ENCODE measurements around the gene ATG7. TPM values are rescaled to one million over a fixed set of nuclear protein-coding genes. Genes with fewer than 3 reads are reported as not detected.

Gene ATG7
- total and polyA plus RNA-seq, 8 donors, result 25.0 to 73.3 (median 29.6) TPM

DNA sequence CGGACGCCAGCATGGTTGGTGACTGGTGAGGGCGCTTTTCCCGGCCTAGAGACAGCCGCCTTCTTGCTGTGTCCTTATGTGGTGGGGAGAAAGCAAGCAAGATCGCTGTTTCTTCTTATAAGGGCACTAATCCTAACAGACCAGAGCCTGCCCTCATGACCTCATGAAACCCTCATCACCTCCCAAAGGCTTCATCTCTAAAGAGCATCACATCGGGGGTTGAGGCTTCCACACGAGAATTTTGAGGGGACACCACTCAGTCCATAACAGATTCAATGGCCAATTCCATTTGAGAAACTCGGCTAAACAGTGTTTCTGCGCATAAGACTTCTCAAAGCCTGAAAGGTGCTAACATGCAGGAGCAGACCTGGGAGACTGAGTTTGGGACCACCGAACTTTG is 317.5 kb downstream of the ATG7 start:
- Histone ChIP-seq H3K9me3 (no peaks in the 10 kb centered on the region), H3K4me1 (peaks cover 37 to 47% of the 10 kb centered on the region in 2 donors), H3K4me3 (no peak overlapping the region), H3K36me3 (no peaks in the 10 kb centered on the region), H3K27ac (no peak overlapping the region), H3K27me3 (no peaks in the 10 kb centered on the region)
- ATAC-seq (no peak), DNase-seq (no peak)
- TF ChIP-seq, protein P1, sequence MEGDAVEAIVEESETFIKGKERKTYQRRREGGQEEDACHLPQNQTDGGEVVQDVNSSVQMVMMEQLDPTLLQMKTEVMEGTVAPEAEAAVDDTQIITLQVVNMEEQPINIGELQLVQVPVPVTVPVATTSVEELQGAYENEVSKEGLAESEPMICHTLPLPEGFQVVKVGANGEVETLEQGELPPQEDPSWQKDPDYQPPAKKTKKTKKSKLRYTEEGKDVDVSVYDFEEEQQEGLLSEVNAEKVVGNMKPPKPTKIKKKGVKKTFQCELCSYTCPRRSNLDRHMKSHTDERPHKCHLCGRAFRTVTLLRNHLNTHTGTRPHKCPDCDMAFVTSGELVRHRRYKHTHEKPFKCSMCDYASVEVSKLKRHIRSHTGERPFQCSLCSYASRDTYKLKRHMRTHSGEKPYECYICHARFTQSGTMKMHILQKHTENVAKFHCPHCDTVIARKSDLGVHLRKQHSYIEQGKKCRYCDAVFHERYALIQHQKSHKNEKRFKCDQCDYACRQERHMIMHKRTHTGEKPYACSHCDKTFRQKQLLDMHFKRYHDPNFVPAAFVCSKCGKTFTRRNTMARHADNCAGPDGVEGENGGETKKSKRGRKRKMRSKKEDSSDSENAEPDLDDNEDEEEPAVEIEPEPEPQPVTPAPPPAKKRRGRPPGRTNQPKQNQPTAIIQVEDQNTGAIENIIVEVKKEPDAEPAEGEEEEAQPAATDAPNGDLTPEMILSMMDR (IDR thresholded peaks at IDR 0.05), result no peak
- intact Hi-C loops (cut with DNase I), result no loop called here

DNA sequence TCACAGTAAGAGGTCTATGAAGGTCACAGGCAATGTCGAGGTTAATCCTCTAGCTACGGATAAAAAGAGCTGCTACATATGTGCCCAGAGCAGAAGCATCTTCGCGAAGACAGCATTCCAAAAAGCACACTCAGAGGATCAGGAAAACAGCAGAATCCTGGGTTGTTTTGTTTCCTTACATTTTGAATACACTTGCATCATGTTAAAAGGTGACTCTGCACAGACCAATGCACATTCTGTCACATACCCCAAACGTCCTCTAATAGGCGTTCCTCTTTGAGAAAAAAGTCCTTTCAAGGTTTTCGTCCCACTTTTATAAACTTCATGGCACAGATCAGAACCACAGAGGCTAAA is 318.8 kb downstream of the ATG7 start:
- Histone ChIP-seq H3K36me3 (no peaks in the 10 kb centered on the region), H3K27me3 (no peaks in the 10 kb centered on the region), H3K9me3 (no peaks in the 10 kb centered on the region), H3K4me1 (peaks cover 37 to 47% of the 10 kb centered on the region in 2 donors), H3K27ac (peak overlapping the region; percentile 55 to 79), H3K4me3 (no peak overlapping the region)
- TF ChIP-seq, protein P1 (IDR thresholded peaks at IDR 0.05), result no peak
- intact Hi-C loops (cut with DNase I), result no loop called here
- ATAC-seq (no peak), DNase-seq (no peak)

DNA sequence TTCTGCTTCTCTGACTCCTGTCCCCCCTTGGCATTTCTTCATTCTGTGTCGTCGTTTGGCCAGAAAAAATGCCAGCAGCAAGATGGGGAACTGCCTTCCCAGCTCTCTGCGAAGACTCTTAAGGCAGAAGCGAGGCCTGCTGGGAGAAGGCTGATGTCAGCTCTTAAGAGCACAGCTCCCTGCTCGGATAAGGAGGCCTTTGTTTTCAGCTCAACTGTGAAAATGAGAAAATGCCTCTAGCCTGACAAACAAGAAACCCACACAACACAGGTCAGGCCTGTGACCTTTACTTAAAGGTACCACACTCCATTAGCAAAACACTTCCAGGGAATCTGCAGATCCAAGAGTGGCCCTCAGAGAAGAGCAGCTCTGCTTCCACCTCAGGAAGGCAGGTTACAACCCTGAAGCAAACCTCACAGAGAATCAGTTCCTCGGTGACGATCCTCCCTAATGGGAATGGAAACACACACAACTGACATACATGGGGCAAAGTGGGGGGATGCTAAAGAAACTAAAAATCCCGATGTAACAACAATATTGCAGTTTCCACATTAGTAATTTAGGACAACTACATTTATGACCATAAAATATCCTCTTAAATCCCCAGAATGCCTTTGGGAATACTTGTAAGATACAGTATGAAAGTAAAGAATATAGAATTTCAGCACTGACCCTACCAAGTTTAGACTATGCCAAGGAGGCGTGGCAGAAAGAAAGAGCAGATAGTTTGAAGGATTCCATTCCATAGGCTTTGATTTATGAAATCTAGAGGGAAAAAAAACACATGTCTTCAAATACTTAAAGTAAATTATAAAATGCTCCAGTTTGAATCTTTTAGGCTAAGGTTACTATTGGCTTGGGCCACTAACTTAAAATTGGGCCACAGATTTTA is 319.4 kb downstream of the ATG7 start:
- H3K27ac ChIP-seq, result peak overlapping the region; percentile 55 to 79
- H3K4me1 ChIP-seq, result peaks cover 37 to 47% of the 10 kb centered on the region in 2 donors
- ATAC-seq (peak; percentile 83), DNase-seq (peak in 2 of 4 donors; percentile 60 to 72)
- TF ChIP-seq, protein P1 (IDR thresholded peaks at IDR 0.05), result no peak
- no peaks in the 10 kb centered on the region for H3K27me3 ChIP-seq
- no peak overlapping the region for H3K4me3 ChIP-seq
- no peaks in the 10 kb centered on the region for H3K9me3 ChIP-seq
- H3K36me3 ChIP-seq, result no peaks in the 10 kb centered on the region
- intact Hi-C loops (cut with DNase I), result no loop called here

DNA sequence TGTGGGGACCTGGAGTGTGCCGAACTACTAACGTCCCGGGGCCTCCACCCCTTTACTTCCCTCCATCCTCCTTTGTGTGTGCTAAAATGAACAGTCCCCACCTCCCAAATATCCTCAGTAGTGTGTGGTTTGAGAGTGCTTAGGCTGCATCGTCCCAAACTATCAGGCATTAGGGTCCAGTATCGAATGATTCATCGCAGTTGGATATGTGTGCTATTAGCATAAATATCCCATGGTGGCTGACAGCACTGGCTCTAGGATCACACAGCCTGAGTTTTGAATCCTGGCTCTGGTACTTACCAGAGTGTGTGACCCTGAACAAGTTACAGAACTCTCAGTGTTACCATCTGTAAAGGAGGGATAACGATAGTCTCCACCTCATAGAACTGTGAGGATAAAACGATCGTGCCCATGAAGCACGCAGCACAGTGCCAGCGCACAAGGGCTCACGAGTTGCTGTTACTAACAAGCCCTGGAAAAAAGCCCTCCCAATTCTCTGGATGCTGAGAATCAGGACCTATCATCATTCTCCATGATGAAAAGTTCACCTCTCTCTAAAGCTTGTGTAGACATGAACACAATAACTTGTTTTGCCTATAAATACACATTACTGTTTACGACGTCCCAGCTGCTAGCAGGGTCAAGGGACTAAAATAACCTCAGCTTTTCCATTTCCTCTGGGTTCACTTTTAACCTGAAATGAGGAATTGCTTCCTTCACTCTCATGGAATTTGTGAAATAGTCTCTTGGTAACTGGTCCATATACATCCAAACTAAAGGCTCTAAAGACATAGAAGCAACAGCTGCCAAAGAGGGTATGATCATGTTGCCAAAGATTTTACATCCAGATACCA is 320.5 kb downstream of the ATG7 start:
- no peaks in the 10 kb centered on the region for H3K36me3 ChIP-seq
- ATAC-seq (peak; percentile 10), DNase-seq (no peak)
- H3K27me3 ChIP-seq, result no peaks in the 10 kb centered on the region
- H3K4me3 ChIP-seq, result no peak overlapping the region
- TF ChIP-seq, protein P1 (IDR thresholded peaks at IDR 0.05), result no peak
- H3K4me1 ChIP-seq, result peaks cover 37 to 46% of the 10 kb centered on the region in 2 donors
- intact Hi-C loops (cut with DNase I), result no loop called here
- peak overlapping the region; percentile 55 to 79 for H3K27ac ChIP-seq
- H3K9me3 ChIP-seq, result no peaks in the 10 kb centered on the region
